22Rv1 (cell line): ENCODE data around the gene FER.

Source experiments
- ZFX ChIP-seq: fragments of 450-650 bp; IDR thresholded peaks from 2 replicates; pipeline ENCODE4 v1.6.1; 2017; ENCODE audit warnings: antibody characterized with exemption, borderline replicate concordance
- TF ChIP-seq, protein P1 (sequence below): fragments of 450-650 bp; IDR thresholded peaks from 2 replicates; pipeline ENCODE4 v1.5.1; 2017; ENCODE audit warnings: mild to moderate bottlenecking

DNA sequence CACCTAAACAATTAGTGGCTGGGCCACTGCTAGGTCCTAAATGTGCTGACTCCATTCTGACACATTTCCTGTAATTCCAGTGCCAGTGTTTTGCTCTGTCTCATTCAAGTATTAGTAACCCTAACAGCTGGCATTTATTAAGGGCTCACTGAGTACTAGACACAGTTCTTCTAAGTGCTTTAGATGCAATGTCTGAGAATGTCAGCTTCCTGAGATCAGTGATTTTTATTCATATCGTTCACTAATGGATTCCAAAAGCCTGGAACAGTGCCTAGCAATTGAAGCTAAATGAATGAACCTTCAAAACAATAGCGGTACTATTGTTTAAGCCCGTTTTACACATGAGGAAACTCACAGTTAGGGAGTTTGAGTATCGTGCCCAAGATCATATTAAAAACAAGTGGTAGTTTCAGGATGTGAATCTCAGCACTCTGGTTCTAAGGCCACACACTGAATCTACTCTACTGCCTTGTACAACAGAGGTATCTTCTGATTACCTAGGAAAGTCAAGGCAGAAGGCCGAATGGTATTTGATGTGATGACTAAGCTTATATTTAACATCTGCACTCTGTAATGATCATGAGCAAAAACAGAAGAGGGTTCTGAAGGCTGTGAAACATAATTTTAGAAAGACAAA, 358.1 kb downstream of the FER start:
- TF ChIP-seq, protein P1, sequence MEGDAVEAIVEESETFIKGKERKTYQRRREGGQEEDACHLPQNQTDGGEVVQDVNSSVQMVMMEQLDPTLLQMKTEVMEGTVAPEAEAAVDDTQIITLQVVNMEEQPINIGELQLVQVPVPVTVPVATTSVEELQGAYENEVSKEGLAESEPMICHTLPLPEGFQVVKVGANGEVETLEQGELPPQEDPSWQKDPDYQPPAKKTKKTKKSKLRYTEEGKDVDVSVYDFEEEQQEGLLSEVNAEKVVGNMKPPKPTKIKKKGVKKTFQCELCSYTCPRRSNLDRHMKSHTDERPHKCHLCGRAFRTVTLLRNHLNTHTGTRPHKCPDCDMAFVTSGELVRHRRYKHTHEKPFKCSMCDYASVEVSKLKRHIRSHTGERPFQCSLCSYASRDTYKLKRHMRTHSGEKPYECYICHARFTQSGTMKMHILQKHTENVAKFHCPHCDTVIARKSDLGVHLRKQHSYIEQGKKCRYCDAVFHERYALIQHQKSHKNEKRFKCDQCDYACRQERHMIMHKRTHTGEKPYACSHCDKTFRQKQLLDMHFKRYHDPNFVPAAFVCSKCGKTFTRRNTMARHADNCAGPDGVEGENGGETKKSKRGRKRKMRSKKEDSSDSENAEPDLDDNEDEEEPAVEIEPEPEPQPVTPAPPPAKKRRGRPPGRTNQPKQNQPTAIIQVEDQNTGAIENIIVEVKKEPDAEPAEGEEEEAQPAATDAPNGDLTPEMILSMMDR = no peak
- no peak for TF ChIP-seq ZFX
